Motor neuron (in vitro differentiated cells): ENCODE measurements around the gene C11orf86. TPM values are rescaled to one million over a fixed set of nuclear protein-coding genes. Genes with fewer than 3 reads are reported as not detected.

Source experiments
- ATAC-seq, 8 experiments: fragments of 200-7000 bp; cut with Tn5 transposase; replicated peaks in 6 of 8; 2 replicates each; pipeline ENCODE4 v1.8.0; 2021; ENCODE audit warnings: mild to moderate bottlenecking in 8 of 8, moderate library complexity in 8 of 8
- H3K27ac ChIP-seq, 2 donors: fragments of 250-450 bp; sonication (Bioruptor Pico); 2 replicates each; pipeline ENCODE4 v1.9.0; 2021; ENCODE audit warnings: antibody characterized with exemption in 2 of 2, mild to moderate bottlenecking in 2 of 2, moderate library complexity in 1 of 2
- H3K4me1 ChIP-seq, 2 donors: fragments of 250-450 bp; sonication (Bioruptor Pico); replicated peaks in 1 of 2; 2 replicates each; pipeline ENCODE4 v1.6.1; 2021; ENCODE audit warnings: antibody characterized with exemption in 2 of 2, mild to moderate bottlenecking in 2 of 2, moderate library complexity in 1 of 2
- H3K4me3 ChIP-seq, 5 donors: fragments of 250-450 bp; sonication (Bioruptor Pico); 2 replicates each; pipeline ENCODE4 v1.9.0; 2021; ENCODE audit warnings: antibody characterized with exemption in 5 of 5, mild to moderate bottlenecking in 5 of 5, moderate library complexity in 4 of 5
- WGBS, 10 experiments: fragments of 450-650 bp; shearing (Covaris generic); methylation state at CpG; one replicate each; pipeline ENCODE4 v1.0.0; 2022; 5-methylcytosine and 5-hydroxymethylcytosine counted together
- in situ Hi-C, 9 experiments: fragments of 400-800 bp; cut with MboI; loops; one replicate each; pipeline ENCODE4 v1.15.0; 2021; ENCODE audit warnings: low sequenced_read_pairs in 9 of 9, low pct_unique_long_range_greater_than_20kb in 2 of 9; ENCODE audit not compliant: unreplicated experiment in 9 of 9
- total RNA-seq, 8 experiments: library from RNA; unstranded; fragments of 300-600 nt; gene quantifications; 2 replicates each; pipeline versions ENCODE4 v1.2.3 to v1.2.4, GENCODE V29; 2022

The C11orf86 gene
- total RNA-seq, result not detected

- in situ Hi-C loops, result no loop called here
- no peak within 1 kb of the TSS for H3K27ac ChIP-seq
Observed at GRCh38 chr11:66974724-66975404, at the start of gene C11orf86. C11orf86 (plus strand) TSS chr11:66975304; CDS start chr11:66975363, 59 bp downstream.

DNA sequence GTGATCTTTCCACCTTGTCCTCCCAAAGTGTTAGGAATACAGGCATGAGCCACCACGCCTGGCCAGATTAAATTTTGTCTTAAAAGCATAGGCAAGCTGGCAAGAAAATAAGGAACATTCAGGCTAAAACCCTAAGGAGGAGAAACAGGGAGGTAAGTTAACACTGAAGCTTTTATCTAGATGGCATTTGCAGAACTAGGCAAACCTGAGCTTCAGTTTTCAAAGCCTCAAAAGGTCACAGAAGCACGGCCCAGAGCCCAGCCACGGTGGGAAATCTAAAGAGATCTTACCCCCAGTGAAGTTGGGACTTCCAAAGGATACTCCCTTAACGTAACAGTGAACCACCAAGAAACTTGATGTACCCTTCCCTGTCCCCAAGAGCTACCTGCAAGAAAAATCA, 45.4 kb upstream of the C11orf86 start:
- in situ Hi-C loops, result no loop called here
- Histone ChIP-seq H3K4me3 (no peak overlapping the region), H3K27ac (no peak overlapping the region), H3K4me1 (peaks cover 6 to 24% of the 10 kb centered on the region in 2 donors)
- 46 to 86% (median 70%) methylated on average over 1 to 4 of the region's 4 CpGs; no CpG with 5 or more reads in 3 of the 10 experiments for WGBS, 10 experiments
- ATAC-seq, result no peak

More at GRCh38 chr11:66974724-66975404, at the start of gene C11orf86:
- peaks cover 3 to 8% of the 10 kb centered on the region in 2 donors for H3K4me1 ChIP-seq
- WGBS, 10 experiments, result 63 to 100% (median 80%) methylated on average over 1 to 4 of the region's 10 CpGs; no CpG with 5 or more reads in 4 of the 10 experiments
- no peak within 1 kb of the TSS for H3K4me3 ChIP-seq
- ATAC-seq, result peak in 5 of 8 experiments; percentile 53 to 76 (median 65)

- peaks cover 0 to 10% of the 10 kb centered on the region in 2 donors for H3K4me1 ChIP-seq
- in situ Hi-C loops, result no loop called here
- ATAC-seq, result no peak
- WGBS, 10 experiments, result 60 to 83% (median 69%) methylated on average over 2 to 3 of the region's 3 CpGs; no CpG with 5 or more reads in 6 of the 10 experiments
- H3K4me3 ChIP-seq, result no peak overlapping the region
- H3K27ac ChIP-seq, result no peak overlapping the region
Observed at GRCh38 chr11:66932543-66932942, 42.6 kb upstream of the C11orf86 start.

GRCh38 chr11:66933531-66933930, 41.6 kb upstream of the C11orf86 start:
- Histone ChIP-seq H3K4me1 (peaks cover 0 to 10% of the 10 kb centered on the region in 2 donors), H3K27ac (no peak overlapping the region), H3K4me3 (no peak overlapping the region)
- in situ Hi-C loops, result no loop called here
- WGBS, 10 experiments, result 40 to 100% (median 87%) methylated on average over 1 to 3 of the region's 3 CpGs; no CpG with 5 or more reads in 3 of the 10 experiments
- ATAC-seq, result peak in 1 of 8 experiments; percentile 27

GRCh38 chr11:66934950-66935779, 39.9 kb upstream of the C11orf86 start:
- in situ Hi-C loops, result no loop called here
- H3K27ac ChIP-seq, result no peak overlapping the region
- H3K4me3 ChIP-seq, result no peak overlapping the region
- H3K4me1 ChIP-seq, result peaks cover 0 to 7% of the 10 kb centered on the region in 2 donors
- ATAC-seq, result peak in 2 of 8 experiments; percentile 28 to 67
- 62 to 100% (median 80%) methylated on average over 1 to 6 of the region's 9 CpGs; no CpG with 5 or more reads in 1 of the 10 experiments for WGBS, 10 experiments

DNA sequence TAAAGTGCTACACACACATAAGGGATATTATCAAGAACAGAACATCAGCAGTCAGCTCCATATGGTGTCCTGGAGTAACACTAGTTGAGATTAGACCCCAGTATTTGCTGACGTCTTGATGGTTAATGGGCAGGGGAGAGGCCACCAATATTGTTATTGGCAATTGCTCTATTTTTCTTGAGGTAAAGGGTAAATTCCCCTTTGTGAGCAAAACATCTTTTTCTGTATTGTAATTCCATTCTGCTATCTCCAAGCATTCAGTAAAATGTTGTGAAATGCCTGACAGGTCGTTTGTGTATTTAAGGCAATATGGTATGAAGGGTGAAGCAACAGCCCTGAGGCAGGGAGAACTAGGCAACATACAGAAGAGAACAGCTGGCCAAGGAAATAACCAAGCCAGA, 38.8 kb upstream of the C11orf86 start:
- Histone ChIP-seq H3K4me1 (peaks cover 0 to 7% of the 10 kb centered on the region in 2 donors), H3K4me3 (no peak overlapping the region), H3K27ac (no peak overlapping the region)
- 29 to 96% (median 64%) methylated on average over 1 to 2 of the region's 2 CpGs; no CpG with 5 or more reads in 2 of the 10 experiments for WGBS, 10 experiments
- no peak for ATAC-seq
- in situ Hi-C loops, result no loop called here

GRCh38 chr11:66937193-66937733, 37.8 kb upstream of the C11orf86 start:
- in situ Hi-C loops, result no loop called here
- no peak overlapping the region for H3K27ac ChIP-seq
- H3K4me1 ChIP-seq, result no peaks in the 10 kb centered on the region
- 60 to 100% (median 75%) methylated on average over 1 of the region's 1 CpG; no CpG with 5 or more reads in 3 of the 10 experiments for WGBS, 10 experiments
- H3K4me3 ChIP-seq, result no peak overlapping the region
- ATAC-seq, result no peak

DNA sequence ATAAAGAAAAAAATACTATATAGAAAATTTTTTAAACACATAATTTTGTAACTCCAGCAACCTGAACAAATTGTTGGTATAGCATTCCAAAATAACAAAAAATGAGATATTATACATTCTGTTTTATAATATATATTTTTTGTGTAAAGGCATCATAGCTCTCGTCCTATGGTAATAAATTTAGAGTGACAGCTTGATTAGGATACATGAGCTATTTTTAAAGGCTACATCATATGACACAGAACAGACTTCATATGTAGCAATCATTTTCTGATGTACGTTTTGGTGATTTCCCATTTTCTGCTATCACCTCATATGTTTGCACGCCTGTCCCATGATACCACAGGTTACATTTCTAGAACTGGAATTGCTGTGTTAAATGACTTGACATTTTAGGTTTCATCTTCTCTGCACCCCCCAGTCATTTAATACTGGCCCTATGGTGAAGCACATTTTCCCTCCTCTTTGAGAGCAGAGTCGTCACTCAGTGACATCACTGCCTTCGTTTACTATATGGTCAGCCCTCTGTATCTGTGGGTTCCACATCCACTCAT, 36.4 kb upstream of the C11orf86 start:
- in situ Hi-C loops, result no loop called here
- H3K4me3 ChIP-seq, result no peak overlapping the region
- WGBS, 10 experiments, result 75 to 100% (median 94%) methylated on average over 1 to 5 of the region's 5 CpGs
- no peaks in the 10 kb centered on the region for H3K4me1 ChIP-seq
- no peak for ATAC-seq
- H3K27ac ChIP-seq, result no peak overlapping the region

DNA sequence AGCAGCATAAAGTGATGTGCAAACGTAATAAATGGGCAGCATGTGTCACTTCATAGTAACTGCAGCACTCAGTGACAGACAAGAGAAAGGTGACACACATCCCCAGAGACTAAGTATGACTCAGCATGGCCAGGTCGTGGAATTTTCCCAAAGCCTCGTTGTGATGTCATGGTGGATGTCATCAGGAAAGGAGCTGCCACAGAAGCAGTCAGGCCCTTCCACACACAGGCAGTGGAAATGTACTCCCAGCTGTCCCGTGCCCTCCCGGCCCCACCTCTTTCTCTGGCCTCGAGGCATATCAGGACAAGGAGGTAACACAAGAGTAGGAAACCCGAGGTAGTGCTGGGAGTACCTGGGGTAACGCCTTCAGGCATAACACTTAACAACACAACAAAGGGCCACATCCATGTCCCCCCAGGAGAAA, 25.0 kb upstream of the C11orf86 start:
- peak; percentile 73 to 96 (median 95) for ATAC-seq
- Histone ChIP-seq H3K4me3 (no peak overlapping the region), H3K27ac (peak overlapping the region in 1 of 2 donors; percentile 21), H3K4me1 (peaks cover 0 to 14% of the 10 kb centered on the region in 2 donors)
- in situ Hi-C loops, result no loop called here
- 4 to 79% (median 60%) methylated on average over 1 to 7 of the region's 8 CpGs; no CpG with 5 or more reads in 2 of the 10 experiments for WGBS, 10 experiments

DNA sequence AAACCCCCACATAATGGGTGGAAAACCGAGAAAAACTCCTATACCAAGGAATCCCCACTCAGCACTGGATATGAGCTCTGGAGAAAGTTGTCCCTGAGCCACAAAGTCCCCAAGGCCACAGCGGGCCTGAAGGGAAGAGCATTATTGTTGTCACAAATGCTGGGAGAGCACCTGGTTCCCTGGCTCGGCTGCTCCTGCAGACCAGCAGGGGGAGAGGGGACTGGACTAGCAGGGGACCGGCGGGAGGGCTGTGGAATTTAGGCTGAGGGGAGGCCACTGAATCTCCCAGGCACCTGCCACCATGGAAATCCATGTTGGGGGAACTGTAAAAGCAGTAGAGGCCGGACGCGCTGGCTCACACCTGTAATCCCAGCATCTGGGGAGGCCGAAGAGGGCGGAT, 24.0 kb upstream of the C11orf86 start:
- WGBS, 10 experiments, result 60 to 100% (median 92%) methylated on average over 1 to 4 of the region's 10 CpGs; no CpG with 5 or more reads in 5 of the 10 experiments
- in situ Hi-C loops, result no loop called here
- H3K4me3 ChIP-seq, result no peak overlapping the region
- ATAC-seq, result no peak
- no peak overlapping the region for H3K27ac ChIP-seq
- H3K4me1 ChIP-seq, result peaks cover 0 to 14% of the 10 kb centered on the region in 2 donors

- H3K27ac ChIP-seq, result no peak overlapping the region
- H3K4me3 ChIP-seq, result no peak overlapping the region
- in situ Hi-C loops, result no loop called here
- peak in 4 of 8 experiments; percentile 5 to 66 (median 20) for ATAC-seq
- 18 to 70% (median 61%) methylated on average over 2 to 5 of the region's 7 CpGs; no CpG with 5 or more reads in 5 of the 10 experiments for WGBS, 10 experiments
- peaks cover 0 to 17% of the 10 kb centered on the region in 2 donors for H3K4me1 ChIP-seq
Observed at GRCh38 chr11:66951927-66952337, 23.2 kb upstream of the C11orf86 start.

GRCh38 chr11:66953081-66953833, 21.8 kb upstream of the C11orf86 start:
- 71 to 100% (median 86%) methylated on average over 2 to 10 of the region's 13 CpGs for WGBS, 10 experiments
- no peak for ATAC-seq

More at GRCh38 chr11:66953081-66953833, 21.8 kb upstream of the C11orf86 start:
- Histone ChIP-seq H3K4me1 (peaks cover 0 to 24% of the 10 kb centered on the region in 2 donors), H3K27ac (no peak overlapping the region), H3K4me3 (no peak overlapping the region)
- in situ Hi-C loops, result no loop called here
